Fibroblast of lung (primary cell): Measurements from ENCODE around the gene CMIP. TPM values are rescaled to one million over a fixed set of nuclear protein-coding genes. Genes with fewer than 3 reads are reported as not detected.
A peak's percentile ranks its signal among the peaks of the same experiment; 100 is the strongest.

Experiments
- DNase-seq, 2 donors: peaks; one replicate each; pipeline versions ENCODE4 v3.0.0 to v3.0.0-alpha.2; 2010; ENCODE audit warnings: low read depth in 2 of 2
- H2AFZ ChIP-seq: 2 replicates; pipeline ENCODE4 v1.5.1; 2012; ENCODE audit warnings: low read length, control low read depth, inconsistent platforms
- H3K27ac ChIP-seq: 2 replicates; pipeline ENCODE4 v1.5.1; 2011; ENCODE audit warnings: low read length, control low read depth; ENCODE audit not compliant: insufficient read depth
- H3K27me3 ChIP-seq: 2 replicates; pipeline ENCODE4 v1.5.1; 2011; ENCODE audit warnings: mild to moderate bottlenecking, low read length; ENCODE audit not compliant: control insufficient read depth, insufficient read depth
- H3K36me3 ChIP-seq: 2 replicates; pipeline ENCODE4 v1.5.1; 2011; ENCODE audit warnings: low read length; ENCODE audit not compliant: control insufficient read depth, insufficient read depth
- H3K4me1 ChIP-seq: 2 replicates; pipeline ENCODE4 v1.5.1; 2011; ENCODE audit warnings: low read length; ENCODE audit not compliant: control insufficient read depth, insufficient read depth; ENCODE audit errors: extremely low read depth
- H3K4me2 ChIP-seq: 2 replicates; pipeline ENCODE4 v1.5.1; 2011; ENCODE audit warnings: low read length, control low read depth; ENCODE audit not compliant: insufficient read depth; ENCODE audit errors: extremely low read depth
- H3K4me3 ChIP-seq, 4 experiments: fragments of 200-600 bp in 1 of 4; sonication (generic) in 1 of 4; replicated peaks in 1 of 4; 2 replicates each; pipeline ENCODE4 v1.5.1; 2011 to 2016; ENCODE audit warnings: low read length in 4 of 4, low read depth in 3 of 4, mild to moderate bottlenecking in 3 of 4, control low read depth in 2 of 4, inconsistent platforms in 1 of 4, mixed read lengths in 1 of 4; ENCODE audit not compliant: insufficient read depth in 1 of 4; ENCODE audit errors: control extremely low read depth in 1 of 4
- H3K79me2 ChIP-seq: 2 replicates; pipeline ENCODE4 v1.5.1; 2012; ENCODE audit warnings: mild to moderate bottlenecking, low read length, inconsistent platforms; ENCODE audit not compliant: control insufficient read depth, insufficient read depth
- H3K9ac ChIP-seq: 2 replicates; pipeline ENCODE4 v1.5.1; 2011; ENCODE audit warnings: mild to moderate bottlenecking, low read length, control low read depth; ENCODE audit not compliant: insufficient read depth
- H3K9me3 ChIP-seq: 2 replicates; pipeline ENCODE4 v1.5.1; 2012; ENCODE audit warnings: low read depth, low read length; ENCODE audit not compliant: control insufficient read depth, insufficient read depth
- H4K20me1 ChIP-seq: 2 replicates; pipeline ENCODE4 v1.5.1; 2011; ENCODE audit warnings: low read length; ENCODE audit not compliant: control insufficient read depth, insufficient read depth; ENCODE audit errors: extremely low read depth
- EZH2 ChIP-seq: IDR thresholded peaks from 2 replicates; pipeline ENCODE4 v1.5.1; 2012; ENCODE audit warnings: low read length, control low read depth, mild to moderate bottlenecking; ENCODE audit errors: missing control alignments
- polyA plus RNA-seq, 2 donors: library from polyadenylated mRNA; depleted of rRNA in 1 of 2; stranded (reverse) in 1 of 2; unstranded in 1 of 2; fragments of >200 nt; gene quantifications; 2 replicates each; pipeline ENCODE4 v1.2.1, GENCODE V29; 2011 to 2012; ENCODE audit warnings: missing spikeins in 1 of 2
- total RNA-seq: library from RNA; depleted of rRNA; stranded (reverse); fragments of >200 nt; gene quantifications from 2 replicates; pipeline ENCODE4 v1.2.1, GENCODE V29; 2014
- TF ChIP-seq, protein P1 (sequence below), 2 donors: IDR thresholded peaks in 1 of 2; conservative IDR thresholded peaks in 1 of 2; 1 replicate in 1 of 2; 2 replicates in 1 of 2; pipeline ENCODE4 v1.5.1; 2011 to 2012; ENCODE audit warnings: low read length in 2 of 2, control low read depth in 1 of 2, inconsistent platforms in 1 of 2, low read depth in 1 of 2, mild to moderate bottlenecking in 1 of 2

The CMIP gene
- total and polyA plus RNA-seq, 2 donors (not counting 1 experiment from before 2014, with no cell fraction given), result 1.9 to 5.1 TPM

GRCh38 chr16:81599034-81599744 lies 154.6 kb downstream of the CMIP start:
- Histone ChIP-seq H2AFZ (no peak overlapping the region), H3K9me3 (no peaks in the 10 kb centered on the region), H3K27me3 (no peaks in the 10 kb centered on the region), H3K36me3 (no peaks in the 10 kb centered on the region), H3K4me1 (no peaks in the 10 kb centered on the region), H3K9ac (no peak overlapping the region), H3K4me2 (no peak overlapping the region), H3K79me2 (no peaks in the 10 kb centered on the region), H3K27ac (no peak overlapping the region), H4K20me1 (no peaks in the 10 kb centered on the region), H3K4me3 (no peak overlapping the region)
- TF ChIP-seq, protein P1, sequence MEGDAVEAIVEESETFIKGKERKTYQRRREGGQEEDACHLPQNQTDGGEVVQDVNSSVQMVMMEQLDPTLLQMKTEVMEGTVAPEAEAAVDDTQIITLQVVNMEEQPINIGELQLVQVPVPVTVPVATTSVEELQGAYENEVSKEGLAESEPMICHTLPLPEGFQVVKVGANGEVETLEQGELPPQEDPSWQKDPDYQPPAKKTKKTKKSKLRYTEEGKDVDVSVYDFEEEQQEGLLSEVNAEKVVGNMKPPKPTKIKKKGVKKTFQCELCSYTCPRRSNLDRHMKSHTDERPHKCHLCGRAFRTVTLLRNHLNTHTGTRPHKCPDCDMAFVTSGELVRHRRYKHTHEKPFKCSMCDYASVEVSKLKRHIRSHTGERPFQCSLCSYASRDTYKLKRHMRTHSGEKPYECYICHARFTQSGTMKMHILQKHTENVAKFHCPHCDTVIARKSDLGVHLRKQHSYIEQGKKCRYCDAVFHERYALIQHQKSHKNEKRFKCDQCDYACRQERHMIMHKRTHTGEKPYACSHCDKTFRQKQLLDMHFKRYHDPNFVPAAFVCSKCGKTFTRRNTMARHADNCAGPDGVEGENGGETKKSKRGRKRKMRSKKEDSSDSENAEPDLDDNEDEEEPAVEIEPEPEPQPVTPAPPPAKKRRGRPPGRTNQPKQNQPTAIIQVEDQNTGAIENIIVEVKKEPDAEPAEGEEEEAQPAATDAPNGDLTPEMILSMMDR (conservative IDR thresholded peaks at IDR 0.05 in 1 of 2, IDR thresholded peaks at IDR 0.05 in 1 of 2; ENCODE audit: low read depth in 1 of 2, low read length in 2 of 2), result no peak
- TF ChIP-seq EZH2, result no peak
- DNase-seq, result no peak

- Histone ChIP-seq H3K4me2 (no peak overlapping the region), H3K27me3 (no peaks in the 10 kb centered on the region), H2AFZ (no peak overlapping the region), H3K27ac (no peak overlapping the region), H4K20me1 (no peaks in the 10 kb centered on the region), H3K9me3 (no peaks in the 10 kb centered on the region), H3K4me1 (no peaks in the 10 kb centered on the region), H3K9ac (no peak overlapping the region), H3K36me3 (no peaks in the 10 kb centered on the region), H3K79me2 (no peaks in the 10 kb centered on the region), H3K4me3 (no peak overlapping the region)
- TF ChIP-seq, protein P1 (conservative IDR thresholded peaks at IDR 0.05 in 1 of 2, IDR thresholded peaks at IDR 0.05 in 1 of 2; ENCODE audit: low read depth in 1 of 2, low read length in 2 of 2), result no peak
- TF ChIP-seq EZH2, result no peak
- DNase-seq, result peak; percentile 29 to 88
Measured at GRCh38 chr16:81600275-81600674, 155.7 kb downstream of the CMIP start.

- H3K36me3 ChIP-seq, result no peaks in the 10 kb centered on the region
- no peaks in the 10 kb centered on the region for H4K20me1 ChIP-seq
- no peak overlapping the region for H3K4me2 ChIP-seq
- no peaks in the 10 kb centered on the region for H3K79me2 ChIP-seq
- H2AFZ ChIP-seq, result no peak overlapping the region
- DNase-seq, result peak; percentile 69 to 72
- H3K4me1 ChIP-seq, result no peaks in the 10 kb centered on the region
- no peak overlapping the region for H3K9ac ChIP-seq
- H3K9me3 ChIP-seq, result no peaks in the 10 kb centered on the region
- TF ChIP-seq, protein P1 (conservative IDR thresholded peaks at IDR 0.05 in 1 of 2, IDR thresholded peaks at IDR 0.05 in 1 of 2; ENCODE audit: low read depth in 1 of 2, low read length in 2 of 2), result no peak
- TF ChIP-seq EZH2, result no peak
- no peaks in the 10 kb centered on the region for H3K27me3 ChIP-seq
- H3K4me3 ChIP-seq, result no peak overlapping the region
- H3K27ac ChIP-seq, result no peak overlapping the region
Measured at GRCh38 chr16:81601008-81601428, 156.4 kb downstream of the CMIP start.
